Smooth muscle cell (in vitro differentiated cells): Measurements from ENCODE around the gene SLC1A2. TPM values are rescaled to one million over a fixed set of nuclear protein-coding genes. Genes with fewer than 3 reads are reported as not detected.

Experiments
- DNase-seq: peaks from one replicate; lab custom pipeline; 2025; ENCODE audit not compliant: unreplicated experiment; lab: John Stamatoyannopoulos, UW
- H2AFZ ChIP-seq: fragments of 200-600 bp; sonication (generic); 2 replicates; pipeline ENCODE4 v1.6.0; 2016; ENCODE audit warnings: antibody characterized with exemption, low read depth, mild to moderate bottlenecking
- H3F3A ChIP-seq: fragments of 200-600 bp; sonication (generic); 2 replicates; pipeline ENCODE4 v1.6.0; 2017; ENCODE audit warnings: antibody characterized with exemption, low read depth
- H3K27ac ChIP-seq: fragments of 200-600 bp; sonication (generic); 2 replicates; pipeline ENCODE4 v1.5.1; 2016; ENCODE audit warnings: low read depth, mild to moderate bottlenecking
- H3K27me3 ChIP-seq: fragments of 200-600 bp; sonication (generic); 2 replicates; pipeline ENCODE4 v1.6.1; 2016; ENCODE audit warnings: low read depth, mild to moderate bottlenecking
- H3K36me3 ChIP-seq: fragments of 200-600 bp; sonication (generic); 2 replicates; pipeline ENCODE4 v1.5.1; 2016; ENCODE audit warnings: low read depth
- H3K4me1 ChIP-seq: fragments of 200-600 bp; sonication (generic); 2 replicates; pipeline ENCODE4 v1.5.1; 2016; ENCODE audit warnings: low read depth
- H3K4me2 ChIP-seq: fragments of 200-600 bp; sonication (generic); 2 replicates; pipeline ENCODE4 v1.6.0; 2016; ENCODE audit warnings: mild to moderate bottlenecking
- H3K4me3 ChIP-seq: fragments of 200-600 bp; sonication (generic); 2 replicates; pipeline ENCODE4 v1.5.1; 2016; ENCODE audit warnings: mild to moderate bottlenecking
- H3K79me2 ChIP-seq: fragments of 200-600 bp; sonication (generic); 2 replicates; pipeline ENCODE4 v1.6.0; 2016; ENCODE audit warnings: low read depth, mild to moderate bottlenecking
- H3K9ac ChIP-seq: fragments of 200-600 bp; sonication (generic); 2 replicates; pipeline ENCODE4 v1.6.0; 2016; ENCODE audit warnings: low read depth
- H3K9me3 ChIP-seq: fragments of 200-600 bp; sonication (generic); replicated peaks from 2 replicates; pipeline ENCODE4 v1.5.1; 2016; ENCODE audit warnings: low read depth
- H4K20me1 ChIP-seq: fragments of 200-600 bp; sonication (generic); 2 replicates; pipeline ENCODE4 v1.6.0; 2016; ENCODE audit warnings: low read depth
- WGBS: methylation state at CpG from one replicate; pipeline ENCODE4 v1.1.7; 2016; ENCODE audit warnings: low lambda C conversion rate; 5-methylcytosine and 5-hydroxymethylcytosine counted together
- polyA plus RNA-seq: library from polyadenylated mRNA; unstranded; fragments of >200 nt; fragmentation: Nextera tagmentation; extraction: Ambion mirVana; gene quantifications from 2 replicates; pipeline ENCODE4 v1.2.1, GENCODE V29; 2016
- total RNA-seq: library from RNA; depleted of rRNA; stranded (reverse); fragments of >200 nt; gene quantifications from 2 replicates; pipeline ENCODE4 v1.2.3, GENCODE V29; 2014
- TF ChIP-seq, protein P1 (sequence below): fragments of 200-600 bp; sonication (generic); IDR thresholded peaks from 2 replicates; pipeline ENCODE4 v1.5.1; 2017; ENCODE audit warnings: borderline replicate concordance, mild to moderate bottlenecking, antibody characterized with exemption; ENCODE audit not compliant: insufficient read depth, poor library complexity, severe bottlenecking

Gene SLC1A2
- total and polyA plus RNA-seq, 2 experiments from 2014 or later, result 3.6 TPM; not detected in 1

- no peaks in the 10 kb centered on the region for H3K27me3 ChIP-seq
- no peak for DNase-seq
- no peak overlapping the region for H2AFZ ChIP-seq
- no peaks in the 10 kb centered on the region for H4K20me1 ChIP-seq
- no peak overlapping the region for H3K27ac ChIP-seq
- H3K9me3 ChIP-seq, result no peaks in the 10 kb centered on the region
- no peak overlapping the region for H3K9ac ChIP-seq
- TF ChIP-seq, protein P1, sequence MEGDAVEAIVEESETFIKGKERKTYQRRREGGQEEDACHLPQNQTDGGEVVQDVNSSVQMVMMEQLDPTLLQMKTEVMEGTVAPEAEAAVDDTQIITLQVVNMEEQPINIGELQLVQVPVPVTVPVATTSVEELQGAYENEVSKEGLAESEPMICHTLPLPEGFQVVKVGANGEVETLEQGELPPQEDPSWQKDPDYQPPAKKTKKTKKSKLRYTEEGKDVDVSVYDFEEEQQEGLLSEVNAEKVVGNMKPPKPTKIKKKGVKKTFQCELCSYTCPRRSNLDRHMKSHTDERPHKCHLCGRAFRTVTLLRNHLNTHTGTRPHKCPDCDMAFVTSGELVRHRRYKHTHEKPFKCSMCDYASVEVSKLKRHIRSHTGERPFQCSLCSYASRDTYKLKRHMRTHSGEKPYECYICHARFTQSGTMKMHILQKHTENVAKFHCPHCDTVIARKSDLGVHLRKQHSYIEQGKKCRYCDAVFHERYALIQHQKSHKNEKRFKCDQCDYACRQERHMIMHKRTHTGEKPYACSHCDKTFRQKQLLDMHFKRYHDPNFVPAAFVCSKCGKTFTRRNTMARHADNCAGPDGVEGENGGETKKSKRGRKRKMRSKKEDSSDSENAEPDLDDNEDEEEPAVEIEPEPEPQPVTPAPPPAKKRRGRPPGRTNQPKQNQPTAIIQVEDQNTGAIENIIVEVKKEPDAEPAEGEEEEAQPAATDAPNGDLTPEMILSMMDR, result no peak
- peaks cover 12% of the 10 kb centered on the region for H3K4me1 ChIP-seq
- no peaks in the 10 kb centered on the region for H3K79me2 ChIP-seq
- 88% methylated on average over 7 of the region's 7 CpGs for WGBS
- H3F3A ChIP-seq, result no peaks in the 10 kb centered on the region
- no peak overlapping the region for H3K4me3 ChIP-seq
- H3K36me3 ChIP-seq, result no peaks in the 10 kb centered on the region
- H3K4me2 ChIP-seq, result no peak overlapping the region
Measured at GRCh38 chr11:35360055-35360530, 59.3 kb downstream of the SLC1A2 start.

- no peak overlapping the region for H3K4me3 ChIP-seq
- H4K20me1 ChIP-seq, result no peaks in the 10 kb centered on the region
- peaks cover 11% of the 10 kb centered on the region for H3K4me1 ChIP-seq
- no peak overlapping the region for H3K9ac ChIP-seq
- H3K27me3 ChIP-seq, result no peaks in the 10 kb centered on the region
- no peak overlapping the region for H3K27ac ChIP-seq
- H3F3A ChIP-seq, result no peaks in the 10 kb centered on the region
- H3K9me3 ChIP-seq, result no peaks in the 10 kb centered on the region
- no peaks in the 10 kb centered on the region for H3K36me3 ChIP-seq
- H3K4me2 ChIP-seq, result no peak overlapping the region
- TF ChIP-seq, protein P1, result no peak
- WGBS, result 96% methylated on average over 3 of the region's 3 CpGs
- DNase-seq, result no peak
- no peaks in the 10 kb centered on the region for H3K79me2 ChIP-seq
- H2AFZ ChIP-seq, result no peak overlapping the region
Measured at GRCh38 chr11:35359321-35360054, 59.9 kb downstream of the SLC1A2 start.

- no peak overlapping the region for H2AFZ ChIP-seq
- no peak for DNase-seq
- no peak overlapping the region for H3K9ac ChIP-seq
- no peaks in the 10 kb centered on the region for H3K9me3 ChIP-seq
- H3K4me3 ChIP-seq, result no peak overlapping the region
- H3K27ac ChIP-seq, result no peak overlapping the region
- no peaks in the 10 kb centered on the region for H3F3A ChIP-seq
- no peak overlapping the region for H3K4me2 ChIP-seq
- no peaks in the 10 kb centered on the region for H3K4me1 ChIP-seq
- no peaks in the 10 kb centered on the region for H3K79me2 ChIP-seq
- H4K20me1 ChIP-seq, result no peaks in the 10 kb centered on the region
- H3K27me3 ChIP-seq, result no peaks in the 10 kb centered on the region
- H3K36me3 ChIP-seq, result no peaks in the 10 kb centered on the region
- TF ChIP-seq, protein P1, result no peak
Measured at GRCh38 chr11:35358391-35358790, 61.0 kb downstream of the SLC1A2 start.

DNA sequence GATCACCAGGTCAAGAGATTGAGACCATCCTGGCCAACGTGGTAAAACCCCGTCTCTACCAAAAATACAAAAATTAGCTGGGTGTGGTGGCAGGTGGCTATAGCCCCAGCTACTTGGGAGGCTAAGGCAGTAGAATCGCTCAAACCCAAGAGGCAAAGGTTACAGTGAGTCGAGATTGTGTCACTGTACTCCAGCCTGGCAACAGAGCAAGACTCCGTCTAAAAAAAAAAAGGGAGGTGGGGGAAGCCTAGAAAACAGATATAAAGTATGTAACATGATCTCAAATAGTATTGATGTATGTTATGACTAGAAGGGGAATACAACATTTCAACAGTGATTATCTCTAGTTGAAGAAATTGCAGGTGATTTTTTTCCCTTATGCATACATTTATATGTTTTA, 61.4 kb downstream of the SLC1A2 start:
- H3K4me1 ChIP-seq, result no peaks in the 10 kb centered on the region
- H3K9ac ChIP-seq, result no peak overlapping the region
- no peaks in the 10 kb centered on the region for H3K79me2 ChIP-seq
- no peak overlapping the region for H3K4me3 ChIP-seq
- H4K20me1 ChIP-seq, result no peaks in the 10 kb centered on the region
- no peaks in the 10 kb centered on the region for H3K9me3 ChIP-seq
- H3K27me3 ChIP-seq, result no peaks in the 10 kb centered on the region
- TF ChIP-seq, protein P1, result no peak
- H3K4me2 ChIP-seq, result no peak overlapping the region
- no peak overlapping the region for H3K27ac ChIP-seq
- H3K36me3 ChIP-seq, result no peaks in the 10 kb centered on the region
- H3F3A ChIP-seq, result no peaks in the 10 kb centered on the region
- no peak for DNase-seq
- no peak overlapping the region for H2AFZ ChIP-seq
- WGBS, result 85% methylated on average over 5 of the region's 5 CpGs
